Neural cell (in vitro differentiated cells): ENCODE data around the gene PNPLA5.

Source experiments
- EZH2 ChIP-seq: fragments of 200-600, 300-800 bp; shearing (Covaris generic), sonication (generic); IDR thresholded peaks from 2 replicates; pipeline ENCODE4 v1.6.1; 2014; ENCODE audit warnings: antibody characterized with exemption, low read length, borderline replicate concordance, mild to moderate bottlenecking; ENCODE audit not compliant: insufficient read depth, poor library complexity, severe bottlenecking
- POLR2AphosphoS5 ChIP-seq: IDR thresholded peaks from 2 replicates; pipeline ENCODE4 v1.6.1; 2012
- TF ChIP-seq, protein P1 (sequence below): fragments of 450-650 bp; IDR thresholded peaks from 2 replicates; pipeline ENCODE4 v1.5.1; 2014; ENCODE audit warnings: antibody characterized with exemption, mild to moderate bottlenecking, moderate library complexity; ENCODE audit not compliant: poor library complexity, severe bottlenecking

- TF ChIP-seq, protein P1, sequence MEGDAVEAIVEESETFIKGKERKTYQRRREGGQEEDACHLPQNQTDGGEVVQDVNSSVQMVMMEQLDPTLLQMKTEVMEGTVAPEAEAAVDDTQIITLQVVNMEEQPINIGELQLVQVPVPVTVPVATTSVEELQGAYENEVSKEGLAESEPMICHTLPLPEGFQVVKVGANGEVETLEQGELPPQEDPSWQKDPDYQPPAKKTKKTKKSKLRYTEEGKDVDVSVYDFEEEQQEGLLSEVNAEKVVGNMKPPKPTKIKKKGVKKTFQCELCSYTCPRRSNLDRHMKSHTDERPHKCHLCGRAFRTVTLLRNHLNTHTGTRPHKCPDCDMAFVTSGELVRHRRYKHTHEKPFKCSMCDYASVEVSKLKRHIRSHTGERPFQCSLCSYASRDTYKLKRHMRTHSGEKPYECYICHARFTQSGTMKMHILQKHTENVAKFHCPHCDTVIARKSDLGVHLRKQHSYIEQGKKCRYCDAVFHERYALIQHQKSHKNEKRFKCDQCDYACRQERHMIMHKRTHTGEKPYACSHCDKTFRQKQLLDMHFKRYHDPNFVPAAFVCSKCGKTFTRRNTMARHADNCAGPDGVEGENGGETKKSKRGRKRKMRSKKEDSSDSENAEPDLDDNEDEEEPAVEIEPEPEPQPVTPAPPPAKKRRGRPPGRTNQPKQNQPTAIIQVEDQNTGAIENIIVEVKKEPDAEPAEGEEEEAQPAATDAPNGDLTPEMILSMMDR, result no peak
- TF ChIP-seq EZH2 (no peak), POLR2AphosphoS5 (no peak)
These were observed 33.5 kb downstream of the PNPLA5 start for GRCh38 chr22:43858156-43858895.
